Stimulated activated CD8-positive, alpha-beta memory T cell treated with anti-CD3 and anti-CD28 coated beads, Interleukin-4, amount 100 ng/mL, for 4 hours (primary cell): ENCODE measurements around the gene ZFYVE28.
"Not testable (repeated sequence)": the region's sequence is repeated elsewhere in the genome, so short reads cannot be mapped to it uniquely, and the experiment has no call there.

ENCODE experiments used
- DNase-seq, 2 donors: peaks; one replicate each; pipeline ENCODE4 v3.0.0-alpha.2; 2020; ENCODE audit warnings: low read depth in 2 of 2, low spot score in 1 of 2

Gene ZFYVE28

GRCh38 chr4:2275546-2276251, 142.7 kb downstream of the ZFYVE28 start:
- no peak for DNase-seq

GRCh38 chr4:2275044-2275397, 143.4 kb downstream of the ZFYVE28 start:
- DNase-seq: not testable (repeated sequence)

DNA sequence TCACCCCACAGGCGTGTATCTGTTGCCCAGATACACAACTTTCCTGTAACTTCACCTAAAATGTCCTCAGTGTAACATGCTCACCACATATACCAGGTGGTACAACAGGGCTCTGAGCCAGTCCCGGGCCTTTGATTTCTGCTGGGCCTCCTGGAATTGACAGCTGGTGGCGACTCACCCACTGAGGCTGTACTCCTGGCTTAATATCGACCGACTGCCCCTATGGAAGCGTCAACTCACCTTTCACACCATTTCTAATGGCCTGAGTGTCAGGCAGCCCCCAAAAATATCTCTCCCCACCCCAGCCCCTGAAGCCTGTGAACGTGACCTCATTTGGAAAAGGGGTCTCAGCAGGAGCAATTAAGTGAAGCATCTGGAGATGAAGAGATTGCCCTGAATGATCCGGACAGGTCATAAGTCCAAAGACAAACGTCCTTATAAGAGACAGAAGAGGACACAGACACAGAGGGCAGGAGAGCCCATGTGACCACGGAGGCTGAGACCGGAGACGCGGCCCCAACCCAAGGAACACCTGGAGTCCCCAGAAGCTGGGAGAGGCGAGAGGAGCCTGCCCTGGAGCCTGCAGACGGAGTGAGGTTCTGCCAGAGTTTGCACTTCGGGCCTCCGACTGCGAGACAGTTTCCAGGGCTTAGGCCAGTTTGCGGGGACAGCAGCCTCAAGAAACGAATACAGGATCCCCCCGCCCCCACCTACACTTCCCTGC, 144.0 kb downstream of the ZFYVE28 start:
- DNase-seq: no peak

DNA sequence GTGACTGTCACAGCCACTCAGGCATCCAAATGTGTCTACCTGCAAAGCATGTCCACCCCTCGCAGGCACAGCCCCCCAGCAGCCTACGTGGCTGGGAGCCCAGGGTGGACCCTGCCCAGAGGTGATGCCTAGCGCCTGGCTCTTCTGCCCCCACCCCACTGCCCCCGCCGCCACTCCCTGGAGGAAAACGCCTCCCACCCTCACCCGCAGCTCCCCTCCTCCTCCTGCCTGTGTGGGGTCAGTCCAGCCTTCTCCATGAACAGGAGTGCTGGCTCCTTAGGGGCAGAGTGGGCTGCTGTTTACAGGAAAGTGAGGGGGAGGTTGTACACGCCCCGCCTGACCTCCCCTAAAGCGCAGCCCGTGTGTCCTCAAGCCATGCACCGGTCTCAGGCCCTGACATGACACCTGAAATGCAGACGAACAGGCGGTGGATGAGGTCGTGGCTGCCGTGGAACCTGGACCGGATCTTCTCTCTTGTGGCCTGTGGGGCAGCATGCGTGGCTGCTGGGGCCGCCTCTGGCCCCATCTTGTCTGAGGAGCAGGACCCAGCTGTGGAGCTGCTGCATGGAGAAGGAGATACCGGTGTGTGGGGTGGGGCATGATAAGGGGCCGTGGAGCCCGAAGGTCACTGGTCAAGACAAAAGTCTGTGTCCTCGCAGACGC, 144.7 kb downstream of the ZFYVE28 start:
- DNase-seq: no peak

DNA sequence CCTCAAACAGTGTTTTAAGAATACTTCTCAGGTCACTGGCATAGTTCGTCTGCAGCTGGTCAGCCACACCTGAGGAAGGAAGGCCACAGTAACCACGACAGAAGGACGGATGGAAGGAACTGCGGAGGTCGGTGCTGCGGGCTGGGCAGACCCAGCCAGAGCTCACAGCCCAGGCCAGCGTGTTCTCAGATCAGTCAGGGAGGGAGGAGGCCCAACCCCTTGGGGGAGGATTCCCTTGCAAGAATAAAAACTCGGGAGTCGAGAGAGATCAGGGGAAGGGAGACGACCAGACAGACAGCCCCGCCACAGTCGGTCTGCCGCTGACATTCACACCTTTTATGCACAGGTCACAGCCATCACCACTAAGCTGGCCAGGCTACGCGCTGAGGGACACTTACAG, 145.2 kb downstream of the ZFYVE28 start:
- DNase-seq: no peak

GRCh38 chr4:2272828-2273120, 145.7 kb downstream of the ZFYVE28 start:
- no peak for DNase-seq

DNA sequence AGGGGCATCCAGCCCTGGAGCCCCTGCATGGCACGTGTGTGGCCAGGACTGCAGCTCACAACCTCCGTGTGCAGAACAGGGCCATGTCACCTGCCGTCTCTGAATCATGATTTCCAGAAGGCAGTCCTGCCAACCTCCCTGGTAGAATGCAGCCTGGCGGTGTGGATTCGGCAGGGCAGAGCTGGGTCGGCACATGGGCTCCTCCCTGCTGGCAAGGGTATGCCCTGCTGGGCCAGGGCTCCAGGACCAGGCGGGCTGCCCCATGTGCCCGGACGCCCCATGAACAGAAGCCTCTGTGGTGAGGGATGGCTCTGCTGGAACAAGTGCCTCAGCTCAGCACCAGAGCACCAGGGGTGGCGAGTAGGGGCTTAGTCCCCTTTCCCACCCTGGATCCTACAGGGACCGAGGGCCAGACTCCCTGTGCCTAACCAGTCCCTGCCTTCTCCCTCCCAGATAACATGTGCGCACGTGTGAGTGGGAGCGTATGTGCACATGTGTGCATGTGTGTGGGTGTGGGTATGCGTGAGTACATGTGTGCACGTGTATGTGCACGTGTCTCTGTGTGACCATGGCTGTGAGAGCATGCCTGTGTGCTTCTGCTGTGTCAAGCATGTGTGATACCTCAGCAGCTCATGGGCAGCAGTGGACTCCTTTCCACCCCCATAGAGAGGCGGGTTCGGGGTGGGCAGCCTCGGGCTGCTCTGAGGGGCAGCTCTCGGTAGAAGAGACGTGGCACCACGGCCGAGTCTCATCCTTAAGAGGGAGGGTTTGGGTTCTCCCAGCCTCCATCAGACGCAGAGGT, 146.2 kb downstream of the ZFYVE28 start:
- DNase-seq: no peak

GRCh38 chr4:2271279-2272025, 147.0 kb downstream of the ZFYVE28 start:
- DNase-seq: no peak

DNA sequence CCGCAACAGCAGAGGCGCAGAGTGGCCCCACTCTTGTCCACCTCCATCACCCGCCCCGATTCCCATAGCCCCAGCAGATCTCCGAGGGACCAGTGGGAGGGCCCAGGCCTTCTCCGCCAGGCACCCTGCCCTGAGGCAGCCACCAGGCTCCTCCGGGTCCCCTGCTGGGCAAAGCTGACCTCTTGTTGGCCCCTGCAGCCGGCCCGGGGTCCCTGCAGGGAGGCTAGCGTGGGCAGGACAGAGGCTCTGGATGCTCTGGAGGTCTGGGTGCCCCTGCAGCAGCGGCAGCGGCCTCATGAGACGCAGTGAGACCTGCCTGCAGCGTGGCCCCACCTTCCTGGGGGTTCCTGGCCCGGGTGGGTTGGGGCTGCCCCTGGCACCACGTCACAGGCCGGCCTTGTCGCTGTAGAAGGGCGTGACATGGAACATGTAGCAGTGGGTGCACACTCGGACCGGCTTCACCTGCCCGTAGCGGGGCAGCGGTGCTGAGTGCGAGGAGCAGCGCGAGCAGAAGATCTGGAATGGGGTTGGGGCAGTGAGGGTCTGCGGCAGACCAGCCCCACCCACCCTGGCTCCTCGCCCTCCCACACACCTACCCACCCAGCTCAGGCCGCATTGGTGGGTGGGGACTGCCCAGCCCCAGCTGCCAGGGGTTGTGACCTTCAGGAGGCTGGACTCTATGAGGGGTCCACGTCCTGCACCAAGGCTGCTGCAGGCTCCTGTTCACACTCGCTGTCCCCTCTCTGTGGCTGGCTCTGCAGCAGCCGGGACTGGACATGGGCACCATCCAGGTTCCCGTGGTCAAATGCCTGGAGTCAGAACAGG, 147.9 kb downstream of the ZFYVE28 start:
- DNase-seq: no peak

- no peak for DNase-seq
These were observed 148.8 kb downstream of the ZFYVE28 start for GRCh38 chr4:2269618-2270163.

GRCh38 chr4:2269206-2269531, 149.3 kb downstream of the ZFYVE28 start:
- no peak for DNase-seq

- no peak for DNase-seq
These were observed 149.9 kb downstream of the ZFYVE28 start for GRCh38 chr4:2268357-2269205.

DNA sequence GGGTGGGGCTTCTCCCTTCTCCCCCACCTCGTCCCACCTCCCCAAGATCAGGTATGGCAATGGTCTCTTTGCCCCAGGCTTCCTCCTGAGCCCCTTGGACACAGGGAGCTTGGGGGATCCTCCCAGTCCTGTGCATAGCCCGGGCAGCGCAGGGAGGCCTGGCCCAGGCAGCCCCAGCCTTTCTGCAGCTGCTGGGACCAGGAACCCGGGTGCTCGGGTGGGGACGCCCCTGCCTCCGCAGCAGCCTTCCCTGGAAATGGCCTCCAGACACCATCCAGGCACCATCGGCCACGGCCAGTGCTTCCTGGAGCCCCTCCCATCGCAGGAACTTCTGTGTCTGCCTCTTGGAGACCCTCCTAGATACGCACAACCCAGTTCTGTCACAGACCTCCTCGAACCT, 150.6 kb downstream of the ZFYVE28 start:
- DNase-seq: no peak

DNA sequence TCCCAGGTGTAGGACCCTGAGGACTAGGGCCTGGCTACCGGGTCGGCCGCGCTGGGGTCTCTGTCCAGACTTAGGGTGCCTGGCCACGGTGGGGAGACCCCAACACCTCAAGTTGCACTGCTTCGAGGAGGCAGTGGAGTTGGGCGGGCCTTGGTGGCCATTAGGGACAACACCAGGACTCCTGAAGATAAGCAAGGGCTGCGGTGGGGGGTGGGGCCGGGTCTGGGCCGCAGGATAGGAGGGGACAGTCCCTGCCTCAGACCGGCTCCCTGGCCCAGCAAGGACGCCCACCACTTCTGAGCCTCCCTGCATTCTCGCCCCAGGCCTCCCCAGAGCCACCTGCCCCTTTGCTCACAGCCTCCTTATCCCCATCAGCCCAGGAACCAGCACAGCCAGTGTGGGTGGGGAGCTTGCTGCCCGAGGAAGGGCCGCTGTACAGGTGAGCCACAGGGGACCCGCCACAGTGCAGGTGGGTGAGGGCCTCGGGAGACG, 151.1 kb downstream of the ZFYVE28 start:
- DNase-seq: no peak

- no peak for DNase-seq
These were observed 151.6 kb downstream of the ZFYVE28 start for GRCh38 chr4:2266821-2267220.

- DNase-seq: no peak
These were observed 152.3 kb downstream of the ZFYVE28 start for GRCh38 chr4:2266181-2266580.

DNA sequence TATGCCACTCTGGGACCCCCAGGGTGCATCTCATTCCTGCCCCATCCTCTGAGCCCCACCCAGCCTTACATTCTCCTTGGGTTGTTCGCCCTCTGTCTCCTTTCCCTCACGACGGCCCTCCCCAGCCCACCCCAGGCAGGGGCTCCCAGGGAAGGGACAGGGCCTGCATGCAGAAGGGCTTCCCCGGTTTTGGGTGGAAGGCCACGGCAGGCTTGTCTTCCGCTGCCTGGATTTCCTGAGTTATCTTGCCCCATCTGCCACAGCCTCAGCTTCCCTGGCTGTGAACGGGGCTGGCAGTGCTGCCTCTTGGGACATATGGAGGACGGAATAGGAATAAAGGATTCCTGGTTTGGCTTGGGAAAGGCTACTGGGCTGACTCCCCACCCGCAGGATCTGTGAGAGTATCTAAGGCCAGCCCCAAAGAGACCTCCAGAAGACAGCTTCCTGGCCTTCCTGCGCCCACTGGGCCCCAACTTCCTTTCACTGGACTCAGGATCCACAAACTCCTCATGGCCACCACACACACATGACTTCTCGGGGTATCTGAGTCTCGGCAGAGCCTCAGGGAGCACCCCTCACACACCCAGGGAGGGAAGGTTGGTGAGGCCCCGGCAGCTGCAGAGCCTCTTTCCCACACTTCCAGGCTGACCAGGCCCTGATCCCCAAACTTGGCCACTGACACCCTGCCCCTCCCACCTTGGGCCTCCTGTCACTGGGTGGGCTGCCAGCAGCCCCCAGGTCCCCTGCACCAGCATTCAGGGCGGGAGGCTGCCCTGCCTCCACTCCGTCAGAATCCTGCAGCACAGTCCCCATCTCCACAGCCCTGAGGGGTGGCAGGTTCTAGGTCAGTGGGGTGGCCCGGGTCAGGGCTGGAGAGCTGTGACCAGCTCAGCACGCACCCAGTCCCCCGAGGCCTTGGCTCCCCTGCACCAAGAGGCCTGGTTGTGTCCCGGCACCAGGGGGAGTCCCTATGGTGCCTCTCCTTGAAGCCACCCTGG, 153.0 kb downstream of the ZFYVE28 start:
- no peak for DNase-seq
